SIG-M5 treated with dmso at 0.1 percent for 504 hours (cell line): ENCODE measurements around the gene TSPAN33.
"Not testable (repeated sequence)": the region's sequence is repeated elsewhere in the genome, so short reads cannot be mapped to it uniquely, and the experiment has no call there.

Experiments used
- DNase-seq: peaks from one replicate; lab custom pipeline; 2025; ENCODE audit not compliant: unreplicated experiment; lab: John Stamatoyannopoulos, UW

TSPAN33 gene

DNA sequence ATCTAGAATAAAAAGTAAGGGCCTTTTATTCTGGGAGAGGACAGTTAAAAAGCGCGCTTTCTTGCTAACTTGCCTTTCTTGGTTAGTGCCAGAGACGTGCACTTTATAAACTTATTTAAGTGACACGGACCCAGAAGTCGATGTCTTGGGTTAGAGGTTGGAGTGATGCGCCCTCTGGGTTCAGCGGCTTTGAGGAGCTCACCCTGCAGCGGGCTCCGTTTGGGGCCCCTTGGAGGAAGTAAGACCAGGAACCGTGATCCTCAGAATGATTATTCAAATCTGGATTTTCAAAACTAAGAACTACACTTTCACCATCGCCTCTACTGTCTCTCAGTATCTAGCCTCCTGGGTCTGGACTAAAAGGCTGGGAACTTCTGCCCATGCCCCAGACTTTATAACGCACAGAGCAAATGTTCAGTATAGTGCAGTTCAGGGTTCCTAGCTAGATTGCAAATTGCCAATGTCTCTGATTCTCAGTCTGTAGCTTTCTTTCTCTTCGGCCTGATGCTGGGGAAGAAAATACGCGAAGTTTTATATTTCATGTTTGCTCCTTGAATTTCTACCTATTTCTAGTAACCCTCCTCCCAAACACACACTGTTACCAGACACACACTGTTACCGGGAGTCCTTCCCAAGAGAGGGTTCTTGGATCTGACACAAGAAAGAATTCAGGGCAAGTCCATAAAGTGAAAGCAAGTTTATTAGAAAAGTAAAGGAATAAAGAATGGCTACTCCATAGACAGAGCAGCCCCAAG lies 25.4 kb downstream of the TSPAN33 start:
- DNase-seq: peak; percentile 65

DNA sequence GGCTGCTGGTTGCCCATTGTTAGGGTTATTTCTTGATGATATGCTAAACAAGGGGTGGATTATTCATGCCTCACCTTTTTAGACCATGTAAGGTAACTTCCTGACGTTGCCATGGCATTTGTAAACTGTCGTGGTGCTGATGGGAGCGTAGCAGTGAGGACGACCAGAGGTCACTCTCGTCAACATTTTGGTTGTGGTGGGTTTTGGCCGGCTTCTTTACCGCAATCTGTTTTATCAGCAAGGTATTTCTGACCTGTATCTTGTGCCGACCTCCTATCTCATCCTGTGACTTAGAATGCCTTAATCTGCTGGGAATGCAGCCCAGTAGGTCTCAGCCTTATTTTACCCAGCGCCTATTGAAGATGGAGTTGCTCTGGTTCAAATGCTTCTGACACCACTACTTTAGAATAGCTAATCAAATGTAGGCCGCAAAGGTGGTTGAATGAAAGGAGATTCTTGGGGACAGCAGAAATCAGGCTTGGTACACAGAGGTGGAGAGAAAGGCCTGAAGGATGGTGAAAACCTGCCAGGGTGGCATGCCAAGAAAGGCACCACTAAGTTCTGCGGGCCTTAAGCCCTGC lies 26.0 kb downstream of the TSPAN33 start:
- DNase-seq: no peak

DNA sequence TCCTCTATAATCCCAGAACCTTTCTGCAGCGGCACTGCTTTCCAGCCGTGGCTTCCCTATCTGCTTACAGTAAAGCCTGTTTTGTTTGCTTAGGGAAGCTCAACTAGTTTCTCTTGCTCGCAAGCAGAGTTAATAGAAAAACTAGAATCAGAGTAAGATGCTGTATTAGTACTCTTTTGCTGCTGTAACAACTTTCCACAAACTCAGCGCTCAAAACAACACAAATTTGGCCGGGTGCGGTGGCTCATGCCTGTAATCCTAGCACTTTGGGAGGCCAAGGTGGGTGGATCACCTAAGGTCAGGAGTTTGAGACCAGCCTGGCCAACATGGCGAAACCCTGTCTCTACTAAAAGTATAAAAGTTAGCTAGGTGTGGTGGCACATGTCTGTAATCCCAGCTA lies 29.4 kb downstream of the TSPAN33 start:
- DNase-seq: not testable (repeated sequence)

DNA sequence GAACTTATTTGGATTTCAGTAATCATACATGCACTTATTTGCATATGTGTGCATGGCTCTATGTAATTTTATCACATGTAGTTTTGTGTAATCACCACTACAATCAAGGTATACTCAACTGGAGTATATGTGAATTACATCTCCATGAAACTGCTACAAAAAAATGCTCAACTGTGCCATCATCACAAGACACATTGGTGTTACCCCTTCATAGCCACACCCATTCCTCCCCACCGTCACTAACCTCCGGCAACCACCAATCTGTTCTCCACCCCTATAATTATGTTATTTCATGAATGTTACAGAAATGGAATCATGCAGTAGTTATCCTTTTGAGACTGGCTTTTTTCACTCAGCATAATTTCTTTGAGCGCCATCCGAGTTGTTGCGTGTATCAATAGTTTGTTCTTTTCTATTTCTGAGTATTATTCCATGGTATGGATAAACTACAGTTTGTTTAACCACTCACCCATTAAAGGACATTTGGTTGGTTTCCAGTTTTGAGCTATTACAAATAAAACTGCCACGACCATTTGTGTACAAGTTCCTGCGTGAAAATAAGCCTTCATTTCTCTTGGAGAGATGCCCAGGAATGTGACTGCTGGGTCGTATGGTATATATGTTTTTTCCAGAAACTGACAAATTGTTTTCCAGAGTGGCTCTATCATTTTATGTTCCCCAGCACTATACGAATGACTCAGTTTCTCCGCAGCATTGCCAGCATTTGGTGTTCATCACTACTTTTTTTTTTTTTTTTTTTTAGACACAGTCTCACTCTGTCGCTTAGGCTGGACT lies 32.6 kb downstream of the TSPAN33 start:
- DNase-seq: no peak

GRCh38 chr7:129184981-129185670 lies 40.6 kb downstream of the TSPAN33 start:
- no peak for DNase-seq

GRCh38 chr7:129186749-129187260 lies 42.3 kb downstream of the TSPAN33 start:
- DNase-seq: no peak

DNA sequence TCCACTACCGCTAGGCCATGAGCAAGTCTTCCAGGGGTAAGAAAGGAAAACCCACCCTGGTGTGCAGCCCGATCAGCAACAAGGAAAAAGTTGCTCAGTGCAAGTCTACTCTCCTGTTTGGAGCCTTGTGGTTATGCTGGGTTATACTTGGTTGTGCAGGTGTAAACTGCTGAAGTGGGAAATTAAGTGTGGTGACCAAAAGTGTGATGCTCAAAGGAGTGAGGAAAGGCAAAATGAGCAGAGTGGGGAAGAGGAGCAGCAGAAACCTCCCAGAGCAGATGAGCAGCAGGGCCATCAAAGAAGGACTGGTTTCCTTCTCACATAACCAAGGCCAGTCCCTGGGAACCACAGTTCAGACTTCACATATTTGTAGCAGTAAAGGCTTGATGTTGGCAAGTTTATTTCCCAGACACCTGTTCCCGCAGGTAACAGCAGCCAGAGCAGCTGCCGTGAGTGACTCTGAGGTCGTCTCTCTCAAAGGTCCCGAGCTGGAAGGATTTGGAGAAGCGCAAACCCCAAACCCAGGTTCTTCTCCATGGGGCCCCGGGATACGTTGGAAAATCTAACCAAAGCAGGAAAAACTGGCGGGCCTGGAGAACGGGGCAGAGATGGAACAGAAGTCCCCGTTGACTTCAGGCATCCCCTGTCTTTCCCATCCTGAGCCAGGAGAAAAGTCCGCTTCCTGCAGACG lies 43.3 kb downstream of the TSPAN33 start:
- no peak for DNase-seq

DNA sequence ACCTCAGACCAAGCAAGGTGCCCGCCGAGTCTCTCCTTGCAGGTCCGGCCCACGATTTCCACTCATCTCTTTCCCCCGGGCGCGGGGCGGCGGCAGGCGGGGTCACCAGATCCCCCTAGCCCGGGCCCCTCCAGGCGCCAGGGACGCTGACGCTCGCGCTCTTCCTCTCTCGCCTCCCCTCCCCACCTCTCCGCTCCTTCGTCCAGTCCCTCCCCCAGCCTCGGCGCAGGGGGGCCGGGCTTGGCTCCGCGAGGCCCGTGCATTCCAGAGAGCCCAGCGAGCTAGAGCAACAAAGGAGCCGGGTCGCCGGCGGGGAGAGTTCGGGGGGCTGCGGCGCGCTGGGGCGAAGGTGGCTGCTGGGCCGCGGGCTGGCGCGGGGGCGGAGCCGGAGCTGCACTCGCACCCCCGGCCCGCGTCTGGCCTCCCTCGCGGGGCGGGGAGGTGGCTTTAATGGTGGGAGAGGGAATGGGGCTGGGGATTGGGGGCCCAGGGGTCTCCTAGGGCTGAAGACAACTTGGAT lies 43.9 kb downstream of the TSPAN33 start, which contains the start of gene SMO:
Gene SMO, plus strand, starts transcription at position 262 of the 520 bp plus-strand sequence. CDS start 519 bp downstream, outside the sequence.
- DNase-seq: no peak

GRCh38 chr7:129188892-129189660 lies 44.6 kb downstream of the TSPAN33 start:
- DNase-seq: no peak

DNA sequence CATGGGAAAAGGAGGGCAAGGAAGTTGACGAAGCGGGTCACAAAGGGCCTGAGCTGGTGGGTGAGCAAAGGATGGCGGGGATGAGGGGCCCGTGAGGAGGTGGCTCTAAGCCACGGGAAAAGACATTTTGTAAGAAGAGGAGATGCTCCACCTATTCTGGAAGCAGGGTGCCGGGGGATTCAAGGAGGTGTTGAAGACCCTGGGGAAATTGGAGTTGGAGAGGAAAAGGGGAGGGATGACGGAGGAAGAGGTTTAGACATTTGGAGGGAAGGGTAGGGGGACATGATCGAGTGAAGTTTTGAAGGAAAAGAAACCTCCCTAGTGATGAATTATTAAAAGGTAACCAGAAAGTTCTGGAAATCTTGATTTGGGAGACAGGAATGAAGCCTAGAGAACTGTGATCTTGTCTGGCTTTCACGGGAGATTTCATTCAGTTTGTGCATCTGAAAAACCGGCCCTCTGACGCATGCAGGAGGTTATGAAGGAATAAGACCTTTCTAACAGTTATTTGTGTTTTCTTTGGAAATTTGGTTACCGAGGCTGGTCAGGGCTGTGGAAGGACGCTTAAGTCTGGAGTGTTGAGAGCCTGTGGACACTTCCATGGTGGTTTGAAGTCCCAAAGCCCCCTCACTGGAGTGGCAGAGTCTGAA lies 45.3 kb downstream of the TSPAN33 start:
- DNase-seq: no peak

DNA sequence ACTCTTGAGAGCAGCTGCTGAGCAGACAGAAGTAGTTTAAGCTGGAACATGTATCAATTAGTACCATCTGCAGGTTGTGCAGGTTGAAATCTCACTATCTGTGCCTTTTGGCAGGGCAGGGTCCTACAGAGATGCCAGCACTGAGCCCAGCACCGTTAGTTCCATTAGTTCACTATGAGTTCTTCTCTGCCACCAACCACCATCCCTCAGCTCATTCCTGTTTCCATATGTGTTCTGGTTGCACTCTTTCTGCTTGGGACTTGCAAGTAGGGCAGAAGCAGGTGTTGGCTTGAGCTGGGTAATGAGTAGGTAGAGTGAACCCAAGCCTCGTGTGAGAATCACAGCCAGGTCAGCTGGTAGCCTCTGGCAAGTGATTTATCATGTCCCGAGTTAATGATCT lies 46.8 kb downstream of the TSPAN33 start:
- no peak for DNase-seq

- no peak for DNase-seq
Measured at GRCh38 chr7:129193892-129194291, 49.4 kb downstream of the TSPAN33 start.

DNA sequence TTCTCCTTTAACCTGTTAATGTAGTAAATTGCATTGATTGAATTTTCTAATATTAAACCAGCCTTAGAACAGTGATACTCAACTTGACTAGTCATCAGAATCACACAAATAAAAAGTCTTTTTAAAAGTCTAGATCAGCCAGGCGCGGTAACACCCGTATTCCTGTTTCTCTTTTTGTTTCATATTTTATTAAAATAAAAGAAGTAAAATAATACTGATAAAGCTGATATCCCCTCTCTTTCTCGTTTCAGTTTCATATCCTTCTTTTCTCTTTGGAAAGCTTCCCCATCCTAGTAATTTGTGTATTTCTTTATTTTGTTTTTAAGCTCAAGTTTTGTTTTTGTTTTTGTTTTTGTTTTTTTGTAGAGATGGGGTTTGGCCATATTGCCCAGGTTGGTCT lies 53.3 kb downstream of the TSPAN33 start:
- DNase-seq: no peak

DNA sequence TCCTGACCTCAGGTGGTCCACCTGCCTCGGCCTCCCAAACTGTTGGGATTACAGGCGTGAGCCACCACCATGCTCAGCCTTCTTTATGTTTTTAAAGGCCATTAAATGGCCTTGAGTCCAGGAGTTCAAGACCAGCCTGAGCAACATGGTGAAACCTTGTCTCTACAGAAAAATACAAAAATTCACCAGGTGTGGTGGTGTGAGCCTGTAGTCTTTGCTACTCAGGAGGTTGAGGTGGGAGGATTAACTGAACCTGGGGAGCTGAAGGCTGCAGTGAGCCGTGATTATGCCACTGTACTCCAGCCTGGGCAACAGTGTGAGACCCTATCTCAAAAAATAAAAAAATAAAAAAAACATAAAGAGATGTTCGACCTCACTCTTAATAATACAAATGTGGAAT lies 54.9 kb downstream of the TSPAN33 start:
- DNase-seq: no peak

DNA sequence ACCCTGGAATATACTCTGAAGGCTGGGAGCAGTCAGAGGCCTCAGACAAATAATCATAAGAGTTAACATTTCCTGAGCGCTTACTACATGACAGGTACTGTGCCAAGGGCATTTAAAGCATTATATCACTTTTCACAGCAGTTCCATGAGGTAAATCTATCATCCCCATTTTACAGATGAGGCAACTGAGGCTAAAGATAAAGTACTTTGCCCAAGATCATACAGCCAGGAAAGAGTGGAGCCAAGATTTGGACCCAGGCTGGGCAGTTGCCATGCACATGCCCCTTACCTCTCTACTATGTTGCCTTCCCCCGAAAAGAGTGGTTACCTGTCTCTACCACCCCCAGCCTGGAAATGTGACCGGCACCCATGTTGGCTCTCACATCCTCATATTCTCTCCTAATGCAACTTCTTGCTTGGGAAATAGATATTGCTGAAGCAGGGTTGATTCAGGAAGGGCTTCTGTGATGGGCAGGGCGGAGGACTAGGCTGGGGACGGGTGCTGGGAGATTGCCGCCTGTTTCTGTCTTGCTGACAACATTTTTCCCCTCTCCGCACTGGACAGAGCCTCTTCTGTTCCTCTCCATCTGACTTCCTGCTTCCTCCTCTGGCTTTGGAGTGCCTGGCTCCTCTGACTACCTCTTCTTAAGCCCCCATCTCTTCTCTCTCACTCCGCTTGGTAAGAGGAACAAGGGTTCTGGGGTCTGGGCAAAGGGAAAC lies 57.7 kb downstream of the TSPAN33 start:
- DNase-seq: no peak

DNA sequence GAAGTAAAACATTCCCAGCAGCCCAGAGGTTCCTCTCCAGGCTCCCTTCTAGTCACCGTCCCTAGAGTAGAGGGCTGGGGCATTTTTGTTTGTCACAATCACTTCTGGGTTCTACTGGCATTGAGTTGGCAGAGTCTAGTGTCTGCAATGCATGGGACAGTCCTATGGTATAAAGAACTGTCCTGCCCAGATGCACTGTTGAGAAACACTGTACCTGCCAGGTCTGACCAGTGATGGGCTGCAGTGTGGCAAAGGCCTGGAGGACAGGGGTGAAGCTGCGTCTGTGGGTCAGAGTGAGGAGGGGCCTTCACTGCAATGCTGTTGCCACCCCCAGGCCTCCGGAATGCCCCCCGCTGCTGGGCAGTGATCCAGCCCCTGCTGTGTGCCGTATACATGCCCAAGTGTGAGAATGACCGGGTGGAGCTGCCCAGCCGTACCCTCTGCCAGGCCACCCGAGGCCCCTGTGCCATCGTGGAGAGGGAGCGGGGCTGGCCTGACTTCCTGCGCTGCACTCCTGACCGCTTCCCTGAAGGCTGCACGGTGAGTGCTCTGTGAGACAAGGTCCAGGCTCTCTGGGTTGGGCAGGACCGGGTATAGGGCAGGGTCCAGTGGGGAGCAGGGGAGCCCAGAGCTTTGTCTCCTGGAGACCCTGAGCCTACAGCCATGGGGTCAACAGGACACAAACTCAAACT lies 58.7 kb downstream of the TSPAN33 start:
- DNase-seq: no peak

GRCh38 chr7:129205126-129205818 lies 60.8 kb downstream of the TSPAN33 start:
- DNase-seq: no peak
